ENCODE results near the gene FBXL16.
"Not testable (repeated sequence)": the region's sequence is repeated elsewhere in the genome, so short reads cannot be mapped to it uniquely, and the experiment has no call there.

Gene FBXL16

DNA sequence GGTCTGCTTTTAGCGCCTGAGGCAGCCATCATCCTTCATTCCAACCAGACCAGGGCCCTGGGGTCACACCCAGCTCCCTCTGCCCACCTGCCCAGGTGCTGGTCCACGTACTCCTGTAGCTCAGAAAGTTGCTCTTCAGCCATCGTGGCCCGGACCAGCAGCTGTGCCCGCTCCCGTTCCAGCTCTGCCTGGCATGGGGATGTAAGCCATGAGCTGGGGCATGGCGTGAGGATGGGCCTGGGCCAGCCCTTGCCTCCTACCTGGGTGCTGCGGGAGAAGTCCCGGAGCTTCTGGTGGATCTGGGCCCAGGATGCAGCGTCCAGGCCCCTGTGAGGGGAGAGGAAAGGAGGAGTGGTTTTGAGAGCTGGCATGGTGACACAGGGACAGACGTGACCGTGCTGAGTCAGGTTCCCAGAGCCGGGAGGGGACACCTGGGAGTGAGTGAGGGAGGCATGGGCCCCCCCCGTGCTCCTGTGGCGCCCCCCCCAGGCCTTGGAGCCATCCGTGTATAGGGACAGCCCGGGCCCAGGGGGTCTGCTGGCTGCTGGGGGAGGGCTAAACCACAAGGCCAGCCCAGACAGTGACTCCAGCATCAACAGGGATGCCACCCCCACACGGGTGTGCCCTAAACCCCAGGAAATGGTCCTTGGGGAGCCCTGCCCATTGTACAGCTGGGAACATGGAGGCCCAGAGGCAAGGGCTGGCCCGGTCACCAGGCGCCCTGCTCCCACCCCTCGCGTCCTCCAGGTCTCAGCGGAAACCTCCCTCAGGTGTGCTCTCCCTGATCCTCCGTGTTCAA lies 17.4 kb upstream of the FBXL16 start:
- no peak for DNase-seq (ENCODE audit: low read depth)

DNA sequence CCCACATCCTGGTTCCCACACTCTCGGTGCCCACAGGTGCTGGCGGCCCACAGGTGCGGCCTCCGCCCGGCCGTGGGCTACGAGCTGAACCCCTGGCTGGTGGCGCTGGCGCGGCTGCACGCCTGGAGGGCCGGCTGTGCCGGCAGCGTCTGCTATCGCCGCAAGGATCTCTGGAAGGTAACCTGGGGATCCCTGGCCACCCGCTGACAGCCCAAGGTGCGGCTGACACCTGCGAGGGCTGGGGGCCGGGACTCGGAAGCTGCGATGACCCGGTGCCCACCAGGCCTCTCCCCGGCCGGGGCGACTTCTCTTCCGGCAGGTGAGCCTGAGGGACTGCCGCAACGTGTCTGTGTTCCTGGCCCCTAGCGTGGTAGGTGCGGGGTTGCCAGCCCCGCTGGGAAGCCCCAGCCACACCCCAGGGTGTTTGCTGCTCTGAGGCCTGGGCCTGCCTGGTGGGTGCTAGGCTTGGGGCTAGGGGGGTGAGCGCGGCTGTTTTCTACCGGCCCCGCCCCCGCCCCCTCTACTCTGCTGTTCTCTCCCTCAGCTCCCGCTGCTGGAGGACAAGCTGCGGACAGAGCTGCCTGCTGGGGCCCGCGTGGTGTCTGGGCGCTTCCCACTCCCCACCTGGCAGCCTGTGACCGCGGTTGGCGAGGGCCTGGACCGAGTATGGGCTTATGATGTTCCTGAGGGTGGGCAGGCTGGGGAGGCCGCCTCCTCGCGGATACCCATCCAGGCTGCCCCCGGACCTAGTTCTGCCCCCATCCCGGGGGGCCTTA lies 16.4 kb upstream of the FBXL16 start:
- no peak for DNase-seq (ENCODE audit: low read depth)

- DNase-seq (ENCODE audit: low read depth) = peak; percentile 55
Observed at GRCh38 chr16:720990-721764, 15.6 kb upstream of the FBXL16 start, which contains the start of gene ANTKMT. Gene ANTKMT (plus strand): TSS chr16:721146. CDS start chr16:721275, 129 bp downstream.

GRCh38 chr16:720447-720989 lies 14.9 kb upstream of the FBXL16 start:
- DNase-seq (ENCODE audit: low read depth) = no peak

DNA sequence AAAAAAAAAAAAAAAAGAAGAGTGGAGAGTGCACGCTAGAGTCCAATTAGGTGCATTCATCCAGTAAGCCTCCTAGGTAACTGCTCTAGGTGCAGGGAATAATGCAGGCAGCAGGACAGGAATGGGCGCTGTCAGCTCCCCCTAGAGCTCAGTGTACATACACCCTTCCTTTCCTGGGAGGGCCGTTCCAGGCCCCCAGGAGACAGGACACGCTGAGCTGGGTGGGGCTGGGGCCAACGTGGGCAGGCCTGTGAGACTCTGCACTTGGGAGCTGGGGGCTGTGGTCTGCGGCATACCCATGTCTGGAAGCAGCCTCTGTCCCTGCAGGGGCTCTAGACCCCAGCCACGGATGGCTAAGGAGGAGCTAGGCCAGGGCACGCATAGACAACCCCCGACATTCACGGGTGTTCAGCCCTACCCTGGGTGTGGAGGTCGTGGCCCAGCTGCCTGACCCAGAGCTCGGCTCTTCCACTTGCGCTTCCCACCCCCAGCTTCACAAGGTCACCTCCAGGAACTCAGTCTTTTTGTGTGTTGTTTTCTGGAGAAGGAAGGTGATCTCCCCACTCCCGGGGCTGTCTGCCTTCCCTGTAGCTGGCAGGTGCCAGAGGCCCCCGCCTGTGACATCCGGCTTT lies 14.3 kb upstream of the FBXL16 start:
- DNase-seq (ENCODE audit: low read depth) = no peak

DNA sequence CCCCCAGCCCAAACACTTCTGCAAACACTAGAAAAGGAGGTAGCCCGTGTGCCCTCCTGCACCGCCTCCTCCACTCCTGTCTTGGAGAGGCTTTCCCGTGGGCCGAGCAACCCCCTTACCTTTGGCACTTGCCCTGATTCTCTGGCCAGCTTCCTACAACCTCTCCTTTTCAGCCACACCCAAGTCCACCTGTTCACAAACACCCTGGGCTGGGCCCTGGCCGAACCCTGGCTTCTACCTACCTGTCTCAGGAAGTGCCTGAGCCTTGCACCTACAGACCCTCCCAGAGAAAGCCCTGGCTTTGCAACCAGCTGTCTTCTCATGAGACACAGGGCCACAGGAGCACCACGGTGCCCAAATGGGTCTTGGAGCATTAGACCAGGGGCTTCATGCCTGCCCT lies 13.3 kb upstream of the FBXL16 start:
- DNase-seq (ENCODE audit: low read depth) = no peak

GRCh38 chr16:718389-718788 lies 12.8 kb upstream of the FBXL16 start:
- DNase-seq (ENCODE audit: low read depth) = no peak

DNA sequence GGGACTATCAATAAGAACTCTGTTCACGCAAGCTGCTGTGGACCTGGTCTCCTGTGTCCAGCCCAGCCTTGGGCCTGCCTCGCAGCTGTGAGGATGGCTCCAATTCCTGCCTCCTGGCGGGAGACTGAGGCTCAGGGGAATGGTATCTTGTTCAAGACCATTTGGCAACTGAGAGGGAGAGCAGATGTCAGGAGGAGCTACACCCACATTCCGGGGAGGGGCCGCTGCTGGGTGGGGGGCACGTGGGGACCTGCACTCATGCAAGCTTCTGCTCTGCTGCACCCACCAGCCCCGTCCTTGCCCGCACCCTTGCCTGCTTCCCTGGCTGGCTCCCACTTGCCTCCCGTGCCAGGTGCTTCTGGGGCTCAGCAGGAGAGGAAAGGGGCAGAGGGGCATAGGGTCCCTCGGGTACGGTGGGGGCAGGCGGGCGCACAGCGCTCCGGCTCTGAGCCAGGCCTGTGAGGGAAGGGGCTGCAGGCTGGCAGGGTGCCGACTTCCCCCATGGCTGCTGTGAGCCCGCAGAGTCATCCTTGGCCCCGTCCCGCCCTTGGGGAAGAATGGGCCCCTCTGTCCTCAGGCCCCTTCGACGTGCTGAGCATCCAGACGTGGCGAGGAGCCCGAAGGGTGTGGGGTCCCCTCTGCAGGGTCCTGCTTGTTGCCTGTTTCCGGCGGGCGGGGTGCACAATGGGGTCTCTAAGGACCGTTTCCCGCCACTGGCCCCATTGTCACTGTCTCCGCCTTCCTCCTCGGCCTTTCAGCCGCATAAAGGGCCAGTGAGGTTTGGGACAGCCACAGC lies 12.0 kb upstream of the FBXL16 start:
- no peak for DNase-seq (ENCODE audit: low read depth)

DNA sequence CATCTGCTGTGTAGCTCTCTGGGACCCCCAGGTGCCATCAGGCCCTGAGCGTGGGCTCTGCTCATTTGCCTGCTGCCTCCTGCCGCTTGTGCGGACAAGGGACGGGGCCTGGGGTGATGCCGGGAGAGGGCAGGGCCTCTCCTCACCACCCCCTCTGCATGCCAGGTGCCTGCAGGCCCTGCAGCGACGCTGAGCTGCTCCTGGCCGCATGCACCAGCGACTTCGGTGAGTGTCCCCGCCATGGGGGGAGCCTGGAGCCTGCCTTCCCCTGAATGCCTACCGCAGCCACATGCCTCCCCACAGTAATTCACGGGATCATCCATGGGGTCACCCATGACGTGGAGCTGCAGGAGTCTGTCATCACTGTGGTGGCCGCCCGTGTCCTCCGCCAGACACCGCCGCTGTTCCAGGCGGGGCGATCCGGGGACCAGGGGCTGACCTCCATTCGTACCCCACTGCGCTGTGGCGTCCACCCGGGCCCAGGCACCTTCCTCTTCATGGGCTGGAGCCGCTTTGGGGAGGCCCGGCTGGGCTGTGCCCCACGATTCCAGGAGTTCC lies 11.2 kb upstream of the FBXL16 start:
- no peak for DNase-seq (ENCODE audit: low read depth)

GRCh38 chr16:716200-716568 lies 10.6 kb upstream of the FBXL16 start:
- no peak for DNase-seq (ENCODE audit: low read depth)

GRCh38 chr16:715477-716199 lies 10.0 kb upstream of the FBXL16 start:
- DNase-seq (ENCODE audit: low read depth) = no peak

GRCh38 chr16:714558-715476 lies 9.2 kb upstream of the FBXL16 start, which contains the start of gene METRN:
Gene METRN (plus strand): TSS chr16:715118. CDS start chr16:715290, 172 bp downstream.
- DNase-seq (ENCODE audit: low read depth) = peak; percentile 81

DNA sequence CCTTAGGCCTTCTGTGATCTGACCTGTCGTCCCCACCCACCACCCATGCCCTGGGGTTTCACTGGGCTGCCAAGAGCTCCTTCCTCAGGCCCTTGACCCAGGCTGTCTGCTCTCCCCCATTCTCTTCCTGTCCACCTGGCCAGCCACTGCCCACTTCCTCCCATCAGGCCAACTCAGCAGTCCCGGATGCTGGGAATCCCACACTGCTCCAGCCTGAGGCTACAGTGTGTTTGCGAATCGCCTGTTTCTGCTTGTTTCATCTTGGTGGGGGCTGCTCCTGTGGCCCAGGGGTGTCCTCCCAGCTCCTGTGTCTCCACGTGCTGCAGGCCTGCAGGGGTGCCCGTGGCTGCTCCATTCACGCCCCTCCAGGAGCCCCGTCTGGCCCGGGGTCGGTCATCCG lies 8.5 kb upstream of the FBXL16 start:
- DNase-seq (ENCODE audit: low read depth) = no peak

DNA sequence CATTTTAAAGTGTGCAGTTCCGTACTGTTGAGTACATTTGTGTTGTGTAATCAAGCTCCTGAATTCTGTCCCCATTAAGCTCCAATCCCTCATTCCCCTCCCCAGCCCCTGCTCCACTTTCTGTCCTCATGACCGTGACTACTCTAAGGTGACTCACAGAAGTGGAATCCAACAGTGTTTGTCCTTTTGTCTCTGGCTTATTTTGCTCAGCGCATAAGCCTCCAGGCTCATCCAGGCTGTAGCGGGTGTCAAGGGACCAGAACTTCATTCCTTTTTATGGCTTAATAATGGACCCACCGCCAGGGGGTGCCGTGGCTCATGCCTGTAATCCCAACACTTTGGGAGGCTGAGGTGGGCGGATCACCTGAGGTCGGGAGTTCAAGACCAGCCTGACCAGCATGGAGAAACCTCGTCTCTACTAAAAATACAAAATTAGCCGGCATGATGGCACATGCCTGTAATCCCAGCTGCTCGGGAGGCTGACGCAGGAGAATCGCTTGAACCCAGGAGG lies 7.2 kb upstream of the FBXL16 start:
- not testable (repeated sequence) for DNase-seq (ENCODE audit: low read depth)

DNA sequence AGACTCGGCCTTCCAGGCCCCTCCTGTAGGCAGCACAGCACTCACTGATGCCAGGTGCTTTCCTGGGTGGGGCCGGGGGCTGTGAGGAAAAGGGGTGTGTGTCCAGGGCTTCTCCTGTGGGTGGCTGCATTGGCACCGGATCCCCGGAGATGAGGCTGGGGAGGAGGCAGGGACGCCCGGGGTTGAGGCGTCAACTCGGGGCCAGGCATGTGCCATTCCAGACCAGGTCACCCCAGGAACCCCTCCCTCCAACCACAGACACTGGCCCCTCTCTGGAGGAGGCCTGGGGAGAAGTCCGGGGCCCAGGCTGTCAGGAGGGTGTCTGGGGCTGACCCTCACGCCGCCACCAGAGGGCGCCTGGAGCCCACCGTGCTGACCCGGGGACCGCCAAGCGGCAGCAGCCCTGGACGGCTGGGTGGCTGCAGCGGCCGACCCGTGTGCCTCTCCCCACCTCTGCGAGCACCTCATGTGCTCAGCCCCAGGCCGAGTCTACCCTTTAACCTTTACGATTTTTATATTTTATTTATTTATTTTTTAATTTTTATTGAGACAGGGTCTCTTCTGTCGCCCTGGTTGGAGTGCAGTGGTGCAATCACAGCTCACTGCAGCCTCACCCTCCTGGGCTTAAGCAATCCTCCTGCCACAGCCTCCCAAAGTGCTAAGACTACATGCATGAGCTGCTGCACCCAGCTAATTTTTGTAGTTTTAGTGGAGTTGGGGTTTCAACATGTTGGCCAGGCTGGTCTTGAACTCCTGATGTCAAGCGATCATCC lies 6.1 kb upstream of the FBXL16 start:
- DNase-seq (ENCODE audit: low read depth) = peak; percentile 72

DNA sequence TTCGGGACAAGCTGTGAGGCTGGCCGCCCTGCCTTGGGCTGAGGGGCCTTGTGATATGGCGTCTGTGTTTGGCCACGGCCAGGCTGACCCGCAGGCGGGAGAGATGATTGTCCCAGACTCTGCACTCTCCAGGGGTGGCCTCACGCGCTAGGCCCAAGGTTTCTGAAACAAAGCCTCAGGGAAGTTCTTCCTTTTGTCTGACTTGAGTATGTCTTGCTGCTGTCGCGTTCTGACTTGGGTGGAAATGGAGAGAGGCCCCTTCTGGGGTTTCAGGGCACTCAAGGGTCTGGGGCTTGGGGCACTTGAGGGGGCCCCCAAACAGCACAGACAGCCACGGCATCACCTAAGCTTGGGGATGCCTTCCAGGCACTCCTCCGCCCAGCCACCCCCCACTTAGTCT lies 5.5 kb upstream of the FBXL16 start:
- DNase-seq (ENCODE audit: low read depth) = no peak

DNA sequence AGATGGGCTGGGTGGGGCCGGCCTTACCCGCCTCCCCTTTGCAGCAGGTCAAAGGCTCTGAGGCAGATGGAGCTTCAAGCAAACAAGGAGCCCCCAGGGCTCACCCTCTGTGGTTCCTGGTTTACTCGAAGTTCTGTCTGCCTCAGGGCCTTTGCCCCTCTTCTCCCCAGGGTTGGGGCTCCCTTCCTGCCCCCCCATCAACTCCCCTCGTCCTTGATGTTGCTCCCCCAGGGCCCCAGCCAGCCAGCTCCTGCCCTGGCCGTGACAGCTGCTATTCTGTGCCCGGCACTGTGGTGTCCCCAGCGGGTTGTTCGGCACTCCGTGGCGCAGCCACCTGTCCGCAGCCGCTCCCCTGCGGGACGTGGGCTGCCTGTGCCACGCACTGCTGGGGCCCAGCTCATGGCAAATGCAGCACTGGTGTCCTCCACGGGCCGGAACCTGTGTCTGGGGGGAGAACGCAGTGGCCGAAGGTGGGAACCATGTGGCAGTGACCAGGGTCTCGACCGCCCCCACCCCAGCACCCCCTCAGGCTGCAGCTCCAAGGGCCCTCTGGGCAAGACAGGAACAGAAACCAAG lies 5.0 kb upstream of the FBXL16 start:
- no peak for DNase-seq (ENCODE audit: low read depth)
